ENCODE results near the gene CD55. TPM values are rescaled to one million over a fixed set of nuclear protein-coding genes. Genes with fewer than 3 reads are reported as not detected.

Gene CD55
- polyA plus RNA-seq, 1 of the 3 experiments (the other 2 are of a cell fraction) = 10.4 TPM

- ChIA-PET POLR2A (no interaction called here), CTCF (no interaction called here)
- H3K27ac ChIP-seq (ENCODE audit: low read depth in 2 of 2, low read length in 1 of 2) = no peak overlapping the region
- no peak for DNase-seq
- H3K4me2 ChIP-seq = no peak overlapping the region
- 25% methylated on average over 3 of the region's 3 CpGs for WGBS (ENCODE audit: low lambda C conversion rate)
- no peaks in the 10 kb centered on the region for H4K20me1 ChIP-seq (ENCODE audit: insufficient read depth)
- H3K36me3 ChIP-seq (replicated peaks in 1 of 2; ENCODE audit: control insufficient read depth in 1 of 2, insufficient read depth in 2 of 2, low read length in 1 of 2) = no peaks in the 10 kb centered on the region
- no peak overlapping the region for H3K9ac ChIP-seq
- no peaks in the 10 kb centered on the region for H3K4me1 ChIP-seq (ENCODE audit: control insufficient read depth in 1 of 2, insufficient read depth in 2 of 2, low read depth in 1 of 2, low read length in 1 of 2)
- no peaks in the 10 kb centered on the region for H3K9me3 ChIP-seq
- H3K27me3 ChIP-seq (ENCODE audit: insufficient read depth) = no peaks in the 10 kb centered on the region
- H3K9me2 ChIP-seq = no peaks in the 10 kb centered on the region
- no peaks in the 10 kb centered on the region for H3F3A ChIP-seq (replicated peaks; ENCODE audit: insufficient read depth)
- H3K79me2 ChIP-seq (ENCODE audit: insufficient read depth) = no peaks in the 10 kb centered on the region
- TF ChIP-seq TEAD4 (IDR thresholded peaks at IDR 0.05; ENCODE audit: borderline replicate concordance, insufficient read depth) (no peak), FOXM1 (IDR thresholded peaks at IDR 0.05; ENCODE audit: low read depth) (no peak), ELF1 (IDR thresholded peaks at IDR 0.05) (no peak), NRF1 (IDR thresholded peaks at IDR 0.05; ENCODE audit: low read depth, low read length) (no peak), SMC3 (IDR thresholded peaks at IDR 0.05; ENCODE audit: low read depth, low read length) (no peak), EZH2phosphoT487 (IDR thresholded peaks at IDR 0.05; ENCODE audit: borderline replicate concordance, low read depth) (no peak), TAF1 (IDR thresholded peaks at IDR 0.05; ENCODE audit: borderline replicate concordance, low read depth, low read length) (no peak), RFX5 (IDR thresholded peaks at IDR 0.05; ENCODE audit: low read length) (no peak), IRF3 (IDR thresholded peaks at IDR 0.05; ENCODE audit: low read depth, low read length) (no peak), CTCF (IDR thresholded peaks at IDR 0.05) (no peak), CHD2 (IDR thresholded peaks at IDR 0.05; ENCODE audit: low read length, partially characterized antibody) (no peak), NFIC (IDR thresholded peaks at IDR 0.05; ENCODE audit: borderline replicate concordance) (no peak), PBX3 (IDR thresholded peaks at IDR 0.05) (no peak), MXI1 (IDR thresholded peaks at IDR 0.05; ENCODE audit: low read depth, low read length) (no peak), RAD21 (IDR thresholded peaks at IDR 0.05; ENCODE audit: low read length) (no peak), FOSL2 (IDR thresholded peaks at IDR 0.05; ENCODE audit: borderline replicate concordance, low read depth) (no peak), RXRA (IDR thresholded peaks at IDR 0.05; ENCODE audit: borderline replicate concordance, low read depth) (no peak), EP300 (IDR thresholded peaks at IDR 0.05; ENCODE audit: borderline replicate concordance in 1 of 2, low read depth in 1 of 2, low read length in 1 of 2) (no peak)
- no peak overlapping the region for H3K4me3 ChIP-seq (ENCODE audit: low read depth in 2 of 2, low read length in 1 of 2)
- no peak overlapping the region for H2AFZ ChIP-seq (ENCODE audit: low read depth)
Measured at GRCh38 chr1:207335138-207335537, 13.7 kb downstream of the CD55 start.
